Left lung (tissue), 10 donors: ENCODE results near the gene PGA5. TPM values are rescaled to one million over a fixed set of nuclear protein-coding genes. Genes with fewer than 3 reads are reported as not detected.

Experiments
- ATAC-seq: fragments of 200-7000 bp; cut with Tn5 transposase; one replicate; pipeline ENCODE4 v1.9.1; 2020; ENCODE audit warnings: moderate library complexity
- DNase-seq, 4 donors: peaks; one replicate each; pipeline ENCODE4 v3.0.0-alpha.2; 2013 to 2020
- H3K27ac ChIP-seq, 2 donors: fragments of 200-600 bp; sonication (generic) in 1 of 2; one replicate each; pipeline versions ENCODE4 v1.5.0 to v1.8.0; 2020 to 2021
- H3K27me3 ChIP-seq, 2 donors: fragments of 200-600 bp; sonication (generic) in 1 of 2; one replicate each; pipeline versions ENCODE4 v1.5.0 to v1.8.0; 2020 to 2021
- H3K36me3 ChIP-seq, 2 donors: fragments of 200-600 bp; sonication (generic) in 1 of 2; one replicate each; pipeline versions ENCODE4 v1.5.0 to v1.8.0; 2020 to 2021
- H3K4me1 ChIP-seq, 2 donors: fragments of 200-600 bp; one replicate each; pipeline ENCODE4 v1.8.0; 2021
- H3K4me3 ChIP-seq, 2 donors: fragments of 200-600 bp; sonication (generic) in 1 of 2; one replicate each; pipeline versions ENCODE4 v1.5.0 to v1.8.0; 2020 to 2021; ENCODE audit warnings: mild to moderate bottlenecking in 1 of 2
- H3K9me3 ChIP-seq, 2 donors: fragments of 200-600 bp; sonication (generic) in 1 of 2; one replicate each; pipeline versions ENCODE4 v1.5.0 to v1.8.0; 2020 to 2021
- intact Hi-C, 2 donors: fragments of 100-400 bp; cut with DNase I; formaldehyde crosslinking; loops; one replicate each; pipeline versions ENCODE4 v1.11.2 to v1.14.2; 2022
- polyA plus RNA-seq, 6 donors: library from polyadenylated mRNA; unstranded; fragments of 120-200 nt; gene quantifications; one replicate each; pipeline ENCODE4 v1.2.1, GENCODE V29; 2013; ENCODE audit not compliant: insufficient read length in 6 of 6
- total RNA-seq, 2 donors: library from RNA; stranded (reverse); fragmentation: NEBNext Ultra II Directional; extraction: Animal tissue kit (Norgen Biotek cat#: 25700); gene quantifications; one replicate each; pipeline ENCODE4 v1.2.1, GENCODE V29; 2021
- TF ChIP-seq, protein P1 (sequence below), 2 donors: fragments of 200-600 bp; sonication (generic) in 1 of 2; IDR thresholded peaks; one replicate each; pipeline versions ENCODE4 v1.5.0 to v1.8.0; 2021; ENCODE audit warnings: antibody characterized with exemption in 2 of 2
- donor health status: DM: no; HTN: yes; CAD: no.
- donor health status: DM: no; HTN: no; CAD: no.

Gene PGA5
- total and polyA plus RNA-seq, 8 donors: 0.30 to 0.47 (median 0.42) TPM; not detected in 4

GRCh38 chr11:61272731-61273130 is 31.8 kb downstream of the PGA5 start:
- H3K36me3 ChIP-seq: no peaks in the 10 kb centered on the region
- DNase-seq (no peak), ATAC-seq (no peak)
- TF ChIP-seq, protein P1, sequence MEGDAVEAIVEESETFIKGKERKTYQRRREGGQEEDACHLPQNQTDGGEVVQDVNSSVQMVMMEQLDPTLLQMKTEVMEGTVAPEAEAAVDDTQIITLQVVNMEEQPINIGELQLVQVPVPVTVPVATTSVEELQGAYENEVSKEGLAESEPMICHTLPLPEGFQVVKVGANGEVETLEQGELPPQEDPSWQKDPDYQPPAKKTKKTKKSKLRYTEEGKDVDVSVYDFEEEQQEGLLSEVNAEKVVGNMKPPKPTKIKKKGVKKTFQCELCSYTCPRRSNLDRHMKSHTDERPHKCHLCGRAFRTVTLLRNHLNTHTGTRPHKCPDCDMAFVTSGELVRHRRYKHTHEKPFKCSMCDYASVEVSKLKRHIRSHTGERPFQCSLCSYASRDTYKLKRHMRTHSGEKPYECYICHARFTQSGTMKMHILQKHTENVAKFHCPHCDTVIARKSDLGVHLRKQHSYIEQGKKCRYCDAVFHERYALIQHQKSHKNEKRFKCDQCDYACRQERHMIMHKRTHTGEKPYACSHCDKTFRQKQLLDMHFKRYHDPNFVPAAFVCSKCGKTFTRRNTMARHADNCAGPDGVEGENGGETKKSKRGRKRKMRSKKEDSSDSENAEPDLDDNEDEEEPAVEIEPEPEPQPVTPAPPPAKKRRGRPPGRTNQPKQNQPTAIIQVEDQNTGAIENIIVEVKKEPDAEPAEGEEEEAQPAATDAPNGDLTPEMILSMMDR (IDR thresholded peaks at IDR 0.05): no peak
- no peaks in the 10 kb centered on the region for H3K9me3 ChIP-seq
- H3K27ac ChIP-seq: no peak overlapping the region
- no peak overlapping the region for H3K4me3 ChIP-seq
- H3K4me1 ChIP-seq: no peaks in the 10 kb centered on the region
- H3K27me3 ChIP-seq: no peaks in the 10 kb centered on the region
- intact Hi-C loops: no loop called here

- H3K4me3 ChIP-seq: no peak overlapping the region
- H3K27me3 ChIP-seq: no peaks in the 10 kb centered on the region
- intact Hi-C loops: no loop called here
- DNase-seq: peak in 2 of 4 donors; percentile 83 to 86
- no peaks in the 10 kb centered on the region for H3K36me3 ChIP-seq
- ATAC-seq: peak; percentile 98
- no peak overlapping the region for H3K27ac ChIP-seq
- no peaks in the 10 kb centered on the region for H3K4me1 ChIP-seq
- TF ChIP-seq, protein P1 (IDR thresholded peaks at IDR 0.05): no peak
- no peaks in the 10 kb centered on the region for H3K9me3 ChIP-seq
These were observed 32.5 kb downstream of the PGA5 start for GRCh38 chr11:61273178-61274078.

DNA sequence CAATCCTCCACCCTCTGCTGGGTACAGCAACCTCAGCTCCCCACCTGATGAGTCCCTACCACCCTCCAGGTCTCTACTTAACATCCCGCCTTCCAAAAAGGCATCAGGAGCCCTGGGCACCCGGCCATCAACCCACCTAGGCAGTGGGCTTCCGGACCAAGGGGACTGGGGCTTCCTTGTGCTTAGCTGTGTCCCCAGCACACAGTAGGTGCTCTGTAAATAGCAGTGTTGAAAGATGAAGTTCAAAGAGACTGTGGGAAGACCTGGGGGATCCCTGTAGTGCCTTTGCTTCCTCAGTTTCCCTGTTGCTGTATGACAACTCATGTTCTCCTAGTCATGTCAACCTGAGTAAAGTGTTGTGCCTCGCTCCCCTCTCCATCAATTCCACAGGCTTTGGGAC is 33.1 kb downstream of the PGA5 start:
- no peak for ATAC-seq
- Histone ChIP-seq H3K4me1 (no peaks in the 10 kb centered on the region), H3K27me3 (no peaks in the 10 kb centered on the region), H3K9me3 (no peaks in the 10 kb centered on the region), H3K4me3 (no peak overlapping the region), H3K36me3 (no peaks in the 10 kb centered on the region), H3K27ac (no peak overlapping the region)
- intact Hi-C loops: no loop called here
- TF ChIP-seq, protein P1 (IDR thresholded peaks at IDR 0.05): no peak
- DNase-seq: no peak

DNA sequence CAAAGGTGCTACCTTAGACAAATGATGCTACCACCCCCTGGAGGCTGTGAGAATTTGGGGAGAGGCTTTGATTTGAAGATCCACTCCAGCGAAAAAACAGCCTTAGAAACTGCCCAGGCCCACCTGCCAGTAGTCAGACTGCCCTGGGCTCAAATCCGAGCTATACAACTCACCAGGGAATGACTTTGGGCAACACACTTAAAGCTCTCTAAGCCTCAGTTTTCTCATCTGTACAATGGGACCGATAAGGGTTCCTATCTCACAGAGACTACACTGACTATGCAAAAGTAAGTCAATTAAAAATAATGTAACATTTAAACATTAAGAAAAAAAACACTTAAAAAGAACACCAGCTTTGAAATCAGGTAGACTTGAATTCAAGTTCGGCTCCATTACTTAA is 34.2 kb downstream of the PGA5 start:
- Histone ChIP-seq H3K36me3 (no peaks in the 10 kb centered on the region), H3K4me1 (no peaks in the 10 kb centered on the region), H3K4me3 (no peak overlapping the region), H3K9me3 (no peaks in the 10 kb centered on the region), H3K27me3 (no peaks in the 10 kb centered on the region), H3K27ac (no peak overlapping the region)
- no peak for DNase-seq
- no peak for ATAC-seq
- TF ChIP-seq, protein P1 (IDR thresholded peaks at IDR 0.05): no peak
- intact Hi-C loops: no loop called here

DNA sequence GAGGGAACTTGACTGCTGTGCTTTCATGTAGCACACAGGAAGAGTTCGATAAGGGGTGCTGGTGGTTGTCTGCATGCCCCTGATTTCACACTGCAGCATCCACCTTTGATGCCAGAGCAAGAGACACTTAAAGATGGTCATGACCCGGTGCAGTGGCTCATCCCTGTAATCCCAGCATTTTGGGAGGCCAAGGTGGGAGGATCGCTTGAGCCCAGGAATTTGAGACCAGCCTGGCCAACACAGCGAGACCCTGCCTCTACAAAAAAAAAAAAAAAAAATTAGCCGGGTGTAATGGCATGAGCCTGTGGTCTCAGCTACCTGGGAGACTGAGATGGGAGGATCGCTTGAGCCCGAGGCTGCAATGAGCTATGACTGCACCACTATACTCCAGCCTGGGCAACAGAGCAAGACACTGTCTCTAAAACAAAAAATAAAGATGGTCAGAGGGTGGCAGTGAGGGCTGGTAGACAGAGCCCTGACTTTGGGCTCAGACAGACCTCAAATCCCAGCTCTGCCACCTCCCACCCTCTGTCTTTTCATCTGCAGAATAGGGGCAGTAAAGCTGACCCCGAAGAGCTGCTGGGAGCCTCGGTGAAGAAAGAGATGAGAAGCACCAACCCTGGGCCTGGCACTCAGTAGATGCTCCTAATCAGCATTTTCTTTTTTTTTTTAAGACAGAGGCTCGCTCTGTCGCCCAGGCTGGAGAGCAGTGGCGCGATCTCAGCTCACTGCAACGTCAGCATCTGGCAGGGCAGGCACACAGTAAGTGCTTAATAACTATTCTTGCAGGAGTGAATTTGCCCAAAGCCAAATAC is 36.4 kb downstream of the PGA5 start:
- Histone ChIP-seq H3K27me3 (peaks cover 0 to 9% of the 10 kb centered on the region in 2 donors), H3K27ac (no peak overlapping the region), H3K9me3 (no peaks in the 10 kb centered on the region), H3K4me1 (no peaks in the 10 kb centered on the region), H3K4me3 (no peak overlapping the region), H3K36me3 (no peaks in the 10 kb centered on the region)
- ATAC-seq (no peak), DNase-seq (no peak)
- TF ChIP-seq, protein P1 (IDR thresholded peaks at IDR 0.05): no peak
- intact Hi-C loops: no loop called here
